Neural cell (in vitro differentiated cells): ENCODE measurements around the gene SLC25A25. TPM values are rescaled to one million over a fixed set of nuclear protein-coding genes. Genes with fewer than 3 reads are reported as not detected.

Experiments used
- H2AFZ ChIP-seq: fragments of 200-600, 300-800 bp; sonication (generic), shearing (Covaris generic); 2 replicates; pipeline ENCODE4 v1.6.0; 2014; ENCODE audit warnings: low read depth, mild to moderate bottlenecking, antibody characterized with exemption, low read length, moderate library complexity
- H3F3A ChIP-seq: fragments of 200-600 bp; shearing (Covaris generic); 2 replicates; pipeline ENCODE4 v1.6.1; 2016; ENCODE audit warnings: mild to moderate bottlenecking, moderate library complexity, mixed read lengths, antibody characterized with exemption, low read length; ENCODE audit not compliant: insufficient read depth, poor library complexity, severe bottlenecking
- H3K27ac ChIP-seq: fragments of 200-600, 300-800 bp; sonication (generic), shearing (Covaris generic); 2 replicates; pipeline ENCODE4 v1.5.1; 2014; ENCODE audit warnings: mild to moderate bottlenecking, low read length, moderate library complexity
- H3K27me3 ChIP-seq: fragments of 300-800, 200-600 bp; sonication (generic), shearing (Covaris generic); 2 replicates; pipeline ENCODE4 v1.6.0; 2014; ENCODE audit warnings: mild to moderate bottlenecking, low read depth, low read length, moderate library complexity; ENCODE audit not compliant: insufficient read depth
- H3K36me3 ChIP-seq: fragments of 300-800, 200-600 bp; sonication (generic), shearing (Covaris generic); 2 replicates; pipeline ENCODE4 v1.5.1; 2014; ENCODE audit warnings: mild to moderate bottlenecking, antibody characterized with exemption, low read length, moderate library complexity; ENCODE audit not compliant: insufficient read depth
- H3K4me2 ChIP-seq: fragments of 300-800, 200-600 bp; sonication (generic), shearing (Covaris generic); 2 replicates; pipeline ENCODE4 v1.6.0; 2014; ENCODE audit warnings: mild to moderate bottlenecking, low read length
- H3K4me3 ChIP-seq: fragments of 300-800, 200-600 bp; sonication (generic), shearing (Covaris generic); 2 replicates; pipeline ENCODE4 v1.5.1; 2014; ENCODE audit warnings: mild to moderate bottlenecking, low read length, moderate library complexity
- H3K79me2 ChIP-seq: fragments of 200-600 bp; shearing (Covaris generic); replicated peaks from 2 replicates; pipeline ENCODE4 v1.6.0; 2014; ENCODE audit warnings: mild to moderate bottlenecking, low read length, moderate library complexity; ENCODE audit not compliant: insufficient read depth
- H3K9ac ChIP-seq: fragments of 300-800, 200-600 bp; sonication (generic), shearing (Covaris generic); 2 replicates; pipeline ENCODE4 v1.6.1; 2016; ENCODE audit warnings: mild to moderate bottlenecking, low read length, mixed read lengths
- H3K9me2 ChIP-seq: fragments of 200-600 bp; shearing (Covaris generic); 2 replicates; pipeline ENCODE4 v1.6.1; 2016; ENCODE audit warnings: mild to moderate bottlenecking, low read length, mixed read lengths; ENCODE audit not compliant: insufficient read depth
- H3K9me3 ChIP-seq: fragments of 200-600, 300-800 bp; sonication (generic), shearing (Covaris generic); 2 replicates; pipeline ENCODE4 v1.6.1; 2016; ENCODE audit warnings: mild to moderate bottlenecking, mixed run types, low read length, moderate library complexity, mixed read lengths
- H4K20me1 ChIP-seq: fragments of 200-600 bp; shearing (Covaris generic); 2 replicates; pipeline ENCODE4 v1.6.1; 2016; ENCODE audit warnings: mild to moderate bottlenecking, mixed run types; ENCODE audit not compliant: insufficient read depth
- EP300 ChIP-seq: fragments of 450-650 bp; conservative IDR thresholded peaks from 2 replicates; pipeline ENCODE4 v1.6.1; 2014; ENCODE audit warnings: antibody characterized with exemption, mild to moderate bottlenecking, moderate library complexity; ENCODE audit not compliant: poor library complexity, severe bottlenecking
- EZH2 ChIP-seq: fragments of 200-600, 300-800 bp; shearing (Covaris generic), sonication (generic); IDR thresholded peaks from 2 replicates; pipeline ENCODE4 v1.6.1; 2014; ENCODE audit warnings: antibody characterized with exemption, low read length, borderline replicate concordance, mild to moderate bottlenecking; ENCODE audit not compliant: insufficient read depth, poor library complexity, severe bottlenecking
- MXI1 ChIP-seq: fragments of 450-650 bp; conservative IDR thresholded peaks from 2 replicates; pipeline ENCODE4 v1.6.1; 2014; ENCODE audit warnings: antibody characterized with exemption, mild to moderate bottlenecking; ENCODE audit not compliant: poor library complexity, severe bottlenecking
- POLR2AphosphoS5 ChIP-seq: IDR thresholded peaks from 2 replicates; pipeline ENCODE4 v1.6.1; 2012
- RAD21 ChIP-seq: fragments of 450-650 bp; conservative IDR thresholded peaks from 2 replicates; pipeline ENCODE4 v1.6.1; 2014; ENCODE audit warnings: antibody characterized with exemption, mild to moderate bottlenecking, moderate library complexity
- SMC3 ChIP-seq: fragments of 450-650 bp; conservative IDR thresholded peaks from 2 replicates; pipeline ENCODE4 v1.6.1; 2014; ENCODE audit warnings: antibody characterized with exemption, mild to moderate bottlenecking, moderate library complexity; ENCODE audit not compliant: poor library complexity
- TAF1 ChIP-seq: IDR thresholded peaks from 2 replicates; pipeline ENCODE4 v1.6.1; 2012; ENCODE audit warnings: low read depth
- polyA plus RNA-seq: library from polyadenylated mRNA; depleted of rRNA; stranded (reverse); fragments of >200 nt; gene quantifications from 2 replicates; pipeline ENCODE4 v1.2.3, GENCODE V29; 2014
- TF ChIP-seq, protein P1 (sequence below): IDR thresholded peaks from 2 replicates; pipeline ENCODE4 v1.6.1; 2012; ENCODE audit warnings: borderline replicate concordance
- TF ChIP-seq, protein P2 (sequence below): fragments of 450-650 bp; IDR thresholded peaks from 2 replicates; pipeline ENCODE4 v1.5.1; 2014; ENCODE audit warnings: antibody characterized with exemption, mild to moderate bottlenecking, moderate library complexity; ENCODE audit not compliant: poor library complexity, severe bottlenecking

Gene SLC25A25
- polyA plus RNA-seq, 1 donor from 2014 or later, result 43.7 TPM

- Histone ChIP-seq H3K27ac (no peak overlapping the region), H3K79me2 (peaks cover 23% of the 10 kb centered on the region), H3K4me3 (no peak overlapping the region), H3K36me3 (no peaks in the 10 kb centered on the region), H3K4me2 (no peak overlapping the region), H2AFZ (no peak overlapping the region), H3K9me3 (no peaks in the 10 kb centered on the region), H3K27me3 (no peaks in the 10 kb centered on the region), H3F3A (peaks cover 4% of the 10 kb centered on the region), H3K9me2 (no peaks in the 10 kb centered on the region), H4K20me1 (no peaks in the 10 kb centered on the region), H3K9ac (no peak overlapping the region)
- TF ChIP-seq SMC3, result no peak
- TF ChIP-seq, protein P1, sequence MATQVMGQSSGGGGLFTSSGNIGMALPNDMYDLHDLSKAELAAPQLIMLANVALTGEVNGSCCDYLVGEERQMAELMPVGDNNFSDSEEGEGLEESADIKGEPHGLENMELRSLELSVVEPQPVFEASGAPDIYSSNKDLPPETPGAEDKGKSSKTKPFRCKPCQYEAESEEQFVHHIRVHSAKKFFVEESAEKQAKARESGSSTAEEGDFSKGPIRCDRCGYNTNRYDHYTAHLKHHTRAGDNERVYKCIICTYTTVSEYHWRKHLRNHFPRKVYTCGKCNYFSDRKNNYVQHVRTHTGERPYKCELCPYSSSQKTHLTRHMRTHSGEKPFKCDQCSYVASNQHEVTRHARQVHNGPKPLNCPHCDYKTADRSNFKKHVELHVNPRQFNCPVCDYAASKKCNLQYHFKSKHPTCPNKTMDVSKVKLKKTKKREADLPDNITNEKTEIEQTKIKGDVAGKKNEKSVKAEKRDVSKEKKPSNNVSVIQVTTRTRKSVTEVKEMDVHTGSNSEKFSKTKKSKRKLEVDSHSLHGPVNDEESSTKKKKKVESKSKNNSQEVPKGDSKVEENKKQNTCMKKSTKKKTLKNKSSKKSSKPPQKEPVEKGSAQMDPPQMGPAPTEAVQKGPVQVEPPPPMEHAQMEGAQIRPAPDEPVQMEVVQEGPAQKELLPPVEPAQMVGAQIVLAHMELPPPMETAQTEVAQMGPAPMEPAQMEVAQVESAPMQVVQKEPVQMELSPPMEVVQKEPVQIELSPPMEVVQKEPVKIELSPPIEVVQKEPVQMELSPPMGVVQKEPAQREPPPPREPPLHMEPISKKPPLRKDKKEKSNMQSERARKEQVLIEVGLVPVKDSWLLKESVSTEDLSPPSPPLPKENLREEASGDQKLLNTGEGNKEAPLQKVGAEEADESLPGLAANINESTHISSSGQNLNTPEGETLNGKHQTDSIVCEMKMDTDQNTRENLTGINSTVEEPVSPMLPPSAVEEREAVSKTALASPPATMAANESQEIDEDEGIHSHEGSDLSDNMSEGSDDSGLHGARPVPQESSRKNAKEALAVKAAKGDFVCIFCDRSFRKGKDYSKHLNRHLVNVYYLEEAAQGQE, result no peak
- no peak for TF ChIP-seq EZH2
- no peak for TF ChIP-seq EP300
- no peak for TF ChIP-seq TAF1
- no peak for TF ChIP-seq RAD21
- no peak for TF ChIP-seq MXI1
- TF ChIP-seq, protein P2, sequence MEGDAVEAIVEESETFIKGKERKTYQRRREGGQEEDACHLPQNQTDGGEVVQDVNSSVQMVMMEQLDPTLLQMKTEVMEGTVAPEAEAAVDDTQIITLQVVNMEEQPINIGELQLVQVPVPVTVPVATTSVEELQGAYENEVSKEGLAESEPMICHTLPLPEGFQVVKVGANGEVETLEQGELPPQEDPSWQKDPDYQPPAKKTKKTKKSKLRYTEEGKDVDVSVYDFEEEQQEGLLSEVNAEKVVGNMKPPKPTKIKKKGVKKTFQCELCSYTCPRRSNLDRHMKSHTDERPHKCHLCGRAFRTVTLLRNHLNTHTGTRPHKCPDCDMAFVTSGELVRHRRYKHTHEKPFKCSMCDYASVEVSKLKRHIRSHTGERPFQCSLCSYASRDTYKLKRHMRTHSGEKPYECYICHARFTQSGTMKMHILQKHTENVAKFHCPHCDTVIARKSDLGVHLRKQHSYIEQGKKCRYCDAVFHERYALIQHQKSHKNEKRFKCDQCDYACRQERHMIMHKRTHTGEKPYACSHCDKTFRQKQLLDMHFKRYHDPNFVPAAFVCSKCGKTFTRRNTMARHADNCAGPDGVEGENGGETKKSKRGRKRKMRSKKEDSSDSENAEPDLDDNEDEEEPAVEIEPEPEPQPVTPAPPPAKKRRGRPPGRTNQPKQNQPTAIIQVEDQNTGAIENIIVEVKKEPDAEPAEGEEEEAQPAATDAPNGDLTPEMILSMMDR, result no peak
Measured at GRCh38 chr9:128088253-128088945, 20.4 kb downstream of the SLC25A25 start.

GRCh38 chr9:128089299-128089698 is 21.3 kb downstream of the SLC25A25 start:
- Histone ChIP-seq H3K27me3 (no peaks in the 10 kb centered on the region), H3K36me3 (no peaks in the 10 kb centered on the region), H3K27ac (no peak overlapping the region), H2AFZ (no peak overlapping the region), H3K4me3 (no peak overlapping the region), H3K9me2 (no peaks in the 10 kb centered on the region), H3K9me3 (no peaks in the 10 kb centered on the region), H3K79me2 (peaks cover 25% of the 10 kb centered on the region), H4K20me1 (no peaks in the 10 kb centered on the region), H3K9ac (no peak overlapping the region), H3F3A (peaks cover 7% of the 10 kb centered on the region), H3K4me2 (no peak overlapping the region)
- TF ChIP-seq, protein P2, result no peak
- TF ChIP-seq POLR2AphosphoS5 (no peak), EZH2 (no peak), RAD21 (no peak)
